ENCODE data around the gene UBN1. TPM values are rescaled to one million over a fixed set of nuclear protein-coding genes. Genes with fewer than 3 reads are reported as not detected.

Gene UBN1, protein sequence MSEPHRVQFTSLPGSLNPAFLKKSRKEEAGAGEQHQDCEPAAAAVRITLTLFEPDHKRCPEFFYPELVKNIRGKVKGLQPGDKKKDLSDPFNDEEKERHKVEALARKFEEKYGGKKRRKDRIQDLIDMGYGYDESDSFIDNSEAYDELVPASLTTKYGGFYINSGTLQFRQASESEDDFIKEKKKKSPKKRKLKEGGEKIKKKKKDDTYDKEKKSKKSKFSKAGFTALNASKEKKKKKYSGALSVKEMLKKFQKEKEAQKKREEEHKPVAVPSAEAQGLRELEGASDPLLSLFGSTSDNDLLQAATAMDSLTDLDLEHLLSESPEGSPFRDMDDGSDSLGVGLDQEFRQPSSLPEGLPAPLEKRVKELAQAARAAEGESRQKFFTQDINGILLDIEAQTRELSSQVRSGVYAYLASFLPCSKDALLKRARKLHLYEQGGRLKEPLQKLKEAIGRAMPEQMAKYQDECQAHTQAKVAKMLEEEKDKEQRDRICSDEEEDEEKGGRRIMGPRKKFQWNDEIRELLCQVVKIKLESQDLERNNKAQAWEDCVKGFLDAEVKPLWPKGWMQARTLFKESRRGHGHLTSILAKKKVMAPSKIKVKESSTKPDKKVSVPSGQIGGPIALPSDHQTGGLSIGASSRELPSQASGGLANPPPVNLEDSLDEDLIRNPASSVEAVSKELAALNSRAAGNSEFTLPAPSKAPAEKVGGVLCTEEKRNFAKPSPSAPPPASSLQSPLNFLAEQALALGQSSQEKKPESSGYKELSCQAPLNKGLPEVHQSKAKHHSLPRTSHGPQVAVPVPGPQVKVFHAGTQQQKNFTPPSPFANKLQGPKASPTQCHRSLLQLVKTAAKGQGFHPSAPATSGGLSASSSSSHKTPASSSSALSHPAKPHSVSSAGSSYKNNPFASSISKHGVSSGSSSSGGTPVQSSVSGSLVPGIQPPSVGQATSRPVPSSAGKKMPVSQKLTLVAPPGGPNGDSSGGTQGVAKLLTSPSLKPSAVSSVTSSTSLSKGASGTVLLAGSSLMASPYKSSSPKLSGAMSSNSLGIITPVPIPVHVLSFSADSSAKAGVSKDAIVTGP (N-terminal part only)
- 42.1 TPM for total RNA-seq
- long read RNA-seq, full-length matches to known transcripts, result 21 of 90 reads
- long read RNA-seq, partial matches to known transcripts, result 43 of 90 reads
- long read RNA-seq, other reads (novel, unspliced or antisense), result 26 of 90 reads

DNA sequence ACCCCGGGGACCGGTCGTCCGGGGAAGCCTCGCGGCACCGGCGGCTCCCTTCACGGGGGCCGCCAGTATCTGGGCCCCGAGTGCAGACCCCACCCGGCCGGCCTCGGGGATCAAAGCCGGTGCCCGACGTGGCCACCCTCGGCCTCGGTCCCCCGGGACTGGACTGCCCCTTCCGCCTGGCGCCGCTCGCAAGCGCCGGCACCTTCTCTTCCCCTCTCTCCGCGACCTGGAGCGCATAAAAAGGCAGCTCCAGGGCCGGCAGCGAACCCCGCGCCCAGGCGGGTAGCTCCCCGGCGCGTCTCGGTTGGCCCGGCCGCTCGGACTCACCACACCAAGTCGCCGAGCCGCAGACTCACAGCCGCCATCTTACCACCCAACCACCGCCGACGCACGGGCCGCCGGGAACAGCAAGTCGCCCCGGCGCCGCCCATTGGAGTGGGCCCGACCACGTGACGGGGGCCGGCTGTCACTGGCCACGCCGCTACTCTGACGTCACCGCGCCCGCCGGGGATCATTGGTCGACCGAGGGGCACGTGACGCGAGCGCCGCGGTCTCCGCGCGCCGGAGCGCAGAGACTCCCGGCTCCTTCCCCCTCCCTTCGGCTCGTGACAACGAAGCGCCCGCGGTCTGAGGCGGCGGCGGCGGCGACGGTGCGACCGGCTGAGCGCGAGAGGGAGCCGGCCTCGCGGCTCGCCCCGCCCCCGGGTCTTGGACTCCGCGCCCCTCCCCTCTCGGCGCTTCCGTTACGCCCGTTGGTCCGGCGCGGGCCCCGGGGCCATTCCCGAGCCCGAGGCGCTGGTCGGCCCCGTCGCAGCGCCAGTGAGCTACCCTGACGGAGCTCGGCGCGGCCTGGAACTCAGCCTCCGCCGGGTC lies at the start of gene UBN1, which contains the start of gene GLYR1:
Gene UBN1 (plus strand): TSS at position 581 of the 873 bp plus-strand sequence. CDS start 5,437 bp downstream, outside the sequence.
Gene GLYR1 (minus strand): TSS at position 388 of the 873 bp plus-strand sequence. CDS start 23 bp downstream, at position 365.
- intact Hi-C loops (cut with DNase I), result loop anchor here (5.0 kb wide), 1 partner anchor 45 kb away; the partner anchor contains the start of gene ROGDI
- peak; percentile 96 for ATAC-seq (ENCODE audit: poor library complexity)
- peak; percentile 100 for DNase-seq

DNA sequence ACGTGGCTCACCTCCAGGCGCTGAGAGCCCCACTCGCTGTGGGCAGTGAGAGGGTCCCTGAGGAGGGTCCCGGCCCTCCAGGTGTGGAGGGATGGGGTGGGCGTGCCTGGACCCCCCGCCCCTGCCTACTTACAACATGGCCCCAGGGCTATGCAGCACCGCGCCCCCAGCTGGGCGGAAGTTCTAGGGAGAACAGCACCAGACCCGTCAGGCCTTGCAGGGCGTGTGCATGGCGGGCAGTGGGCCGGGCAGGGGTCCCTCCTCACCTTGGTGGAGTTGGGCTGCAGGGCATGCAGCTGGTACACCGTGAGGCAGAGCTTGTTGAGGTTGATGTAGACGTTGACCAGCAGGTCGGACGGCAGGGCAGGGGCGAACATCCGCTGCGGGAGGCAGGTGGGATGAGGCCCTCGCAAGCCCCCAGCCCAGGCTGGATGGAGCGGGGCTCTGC lies 49.5 kb upstream of the UBN1 start:
- DNase-seq (no peak), ATAC-seq (ENCODE audit: poor library complexity) (no peak)
- intact Hi-C loops (cut with DNase I), result no loop called here

DNA sequence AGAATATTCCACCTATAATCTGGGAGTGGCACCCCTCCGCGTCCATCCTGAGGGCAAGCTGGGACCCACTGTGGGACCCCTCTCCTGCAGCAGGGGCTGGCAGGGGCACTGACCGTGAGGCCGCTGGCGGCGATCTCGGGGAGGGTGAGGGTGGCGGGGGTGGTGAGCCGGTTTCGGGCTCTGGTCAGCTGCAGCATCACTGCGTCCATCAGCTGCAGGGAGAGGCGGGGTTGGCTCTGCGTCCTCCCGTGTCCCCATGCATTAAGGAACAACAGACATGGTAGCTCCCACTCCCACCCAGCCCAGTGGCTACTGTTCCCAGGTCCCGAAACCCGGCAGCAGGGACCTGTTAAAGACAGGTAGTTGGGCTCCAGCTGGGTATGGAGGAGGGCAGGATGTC lies 48.8 kb upstream of the UBN1 start:
- intact Hi-C loops (cut with DNase I), result no loop called here
- DNase-seq (no peak), ATAC-seq (ENCODE audit: poor library complexity) (no peak)

DNA sequence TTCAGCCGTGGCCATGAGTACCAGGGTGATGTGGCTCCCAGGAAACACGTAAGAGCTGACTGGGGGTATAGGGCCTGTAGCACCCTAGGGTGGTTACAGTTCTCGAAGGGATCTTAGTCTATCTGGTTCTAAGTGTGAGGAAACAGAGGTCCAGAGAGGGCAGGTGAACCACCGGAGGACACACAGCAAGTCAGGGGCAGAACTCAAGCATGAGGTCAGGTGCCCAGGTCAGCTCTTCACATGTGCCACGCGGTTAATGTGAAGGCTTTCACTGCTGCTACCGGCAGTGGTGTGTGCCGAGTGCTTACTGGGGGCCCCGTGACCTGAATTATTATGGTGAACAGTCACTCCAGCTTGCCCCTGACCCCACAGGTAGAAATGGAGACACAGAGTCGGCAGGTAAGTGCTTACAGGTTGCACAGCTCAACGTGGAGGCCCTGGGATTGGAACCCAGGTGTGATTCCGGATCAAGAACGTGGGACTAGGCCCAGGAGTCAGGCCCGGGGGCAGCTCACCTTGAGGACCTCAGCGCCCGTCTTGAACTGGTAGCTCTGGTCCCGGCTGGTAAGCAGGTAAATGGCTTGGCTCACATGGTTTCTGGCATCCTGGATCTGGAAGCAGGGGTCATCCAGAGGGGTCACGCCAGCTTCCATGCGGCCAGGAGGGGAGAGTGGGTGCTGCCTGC lies 48.0 kb upstream of the UBN1 start:
- DNase-seq, result no peak
- intact Hi-C loops (cut with DNase I), result no loop called here
- no peak for ATAC-seq (ENCODE audit: poor library complexity)

DNA sequence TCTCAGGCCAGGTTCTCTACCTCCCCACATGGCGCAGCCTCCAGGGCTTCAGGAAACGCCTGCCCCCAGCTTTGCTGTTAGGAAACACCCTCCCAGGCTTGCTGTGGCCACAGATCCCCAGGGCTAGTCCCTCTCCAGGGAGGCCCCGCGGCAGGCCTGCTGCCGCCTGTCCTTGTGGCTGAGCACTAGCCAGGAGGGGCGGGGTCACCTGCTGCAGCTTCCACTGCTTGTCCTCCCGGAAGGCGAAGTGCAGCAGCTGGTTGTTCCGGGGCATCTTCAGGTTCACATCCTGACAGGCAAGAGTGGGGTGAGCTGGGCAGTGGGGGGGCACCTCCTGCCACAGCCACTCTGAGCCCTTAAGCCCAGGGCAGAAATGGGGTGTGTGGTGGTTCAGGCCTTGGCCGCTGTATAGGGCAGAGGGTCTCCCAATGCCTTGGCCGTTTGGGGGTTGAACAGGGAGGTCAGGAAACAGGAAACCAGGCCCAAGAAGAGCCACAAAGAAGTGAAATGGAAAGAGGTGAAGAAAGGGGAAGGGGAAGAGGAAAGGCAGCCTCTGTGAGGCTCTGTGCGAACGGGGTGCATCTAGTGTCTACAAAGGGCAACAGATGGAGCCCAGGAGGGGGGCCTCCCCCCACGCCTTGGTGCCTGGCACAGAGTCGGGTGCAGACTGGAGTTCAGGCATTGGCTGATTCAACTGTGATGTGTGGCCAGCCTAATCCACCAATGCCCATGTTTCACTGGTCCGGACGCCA lies 46.8 kb upstream of the UBN1 start:
- intact Hi-C loops (cut with DNase I), result loop anchor here (5.0 to 10.0 kb wide), 2 partner anchors 47 to 154 kb away; partner anchors contain the start of genes GLYR1, SEC14L5 and UBN1
- DNase-seq, result peak; percentile 80
- ATAC-seq (ENCODE audit: poor library complexity), result peak; percentile 6

DNA sequence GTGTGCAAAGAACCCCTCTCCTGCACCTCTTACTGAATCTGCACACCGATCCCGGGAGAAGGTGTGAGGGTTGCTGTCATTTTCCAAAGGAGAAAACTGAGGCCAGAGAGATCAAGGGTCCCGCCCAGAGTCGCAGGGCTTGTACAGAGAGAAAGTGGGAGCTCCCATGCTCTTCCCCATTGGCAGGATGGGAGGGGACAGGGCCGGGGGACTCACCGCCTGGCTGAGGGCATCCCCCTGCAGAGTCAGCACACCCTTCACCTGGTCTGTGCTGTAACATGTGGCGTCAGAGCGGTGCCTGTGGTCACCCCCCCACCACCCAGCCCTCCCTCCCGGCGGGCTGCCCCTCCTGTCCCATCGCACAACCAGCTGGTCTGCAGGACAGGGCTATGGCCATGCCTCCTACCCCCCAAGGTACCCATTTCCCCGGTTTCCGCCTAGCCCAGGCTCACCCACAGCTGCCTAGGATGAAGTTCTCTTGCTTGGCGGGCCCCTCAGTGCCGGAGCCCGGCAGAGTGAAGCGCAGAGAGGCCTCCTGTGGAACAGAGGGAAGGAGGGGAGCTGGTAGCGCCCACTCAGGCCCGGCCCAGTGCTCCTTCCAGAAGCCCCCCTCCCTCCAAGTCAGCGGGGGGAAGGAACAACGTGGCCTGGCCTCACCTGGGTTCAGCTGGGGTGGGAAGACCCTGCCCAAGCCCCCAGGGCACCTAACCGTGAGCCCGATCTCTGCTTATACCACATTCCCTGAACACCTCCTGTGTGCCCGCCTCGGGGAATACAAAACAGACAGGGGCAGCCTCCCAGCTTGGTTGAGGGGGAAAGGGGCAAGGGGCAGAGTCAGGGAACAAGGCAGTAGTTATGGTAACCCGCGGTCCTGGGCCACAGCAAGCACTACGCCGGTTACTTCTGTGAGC lies 46.0 kb upstream of the UBN1 start:
- ATAC-seq (ENCODE audit: poor library complexity), result no peak
- no peak for DNase-seq
- intact Hi-C loops (cut with DNase I), result loop anchor here (5.0 to 10.0 kb wide), 2 partner anchors 46 to 153 kb away; partner anchors contain the start of genes GLYR1, SEC14L5 and UBN1

DNA sequence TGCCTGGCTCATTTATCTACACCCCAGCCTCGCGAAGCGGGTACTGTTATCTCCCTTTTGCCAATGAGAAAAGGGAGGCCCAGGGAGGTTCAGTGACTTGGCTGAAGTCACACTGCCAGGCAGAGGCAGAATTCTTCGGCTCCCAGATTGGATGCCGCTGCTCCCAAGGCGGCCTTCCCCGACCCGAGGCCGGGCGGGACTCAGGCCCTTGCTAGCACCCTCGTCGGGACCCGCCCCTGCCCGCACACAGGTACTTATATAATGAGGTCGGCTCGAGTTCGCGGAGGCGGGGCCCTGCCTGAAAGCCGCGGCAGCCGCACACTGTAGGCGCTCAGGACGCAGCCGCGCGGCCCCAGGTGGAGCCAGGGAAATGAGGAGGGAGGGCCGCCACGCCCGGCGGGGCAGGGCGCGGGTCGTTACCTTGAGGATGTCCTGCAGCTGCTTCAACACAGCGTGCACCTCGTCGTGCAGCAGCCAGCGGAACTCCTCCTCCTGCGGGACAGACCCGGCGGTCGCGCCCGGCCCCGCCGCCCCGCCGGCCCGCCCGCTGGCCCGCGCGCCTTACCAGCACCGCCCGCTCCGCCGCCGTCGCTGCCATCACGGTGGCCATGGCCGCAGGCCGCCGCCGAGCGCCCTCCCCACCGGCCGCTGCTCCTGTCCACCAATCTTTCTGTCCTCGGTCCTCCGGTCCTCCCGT lies 45.2 kb upstream of the UBN1 start, which contains the start of gene ROGDI:
Gene ROGDI (minus strand): TSS at position 672 of the 697 bp plus-strand sequence. CDS start 62 bp downstream, at position 610.
- DNase-seq (peak; percentile 92), ATAC-seq (ENCODE audit: poor library complexity) (peak; percentile 59)
- intact Hi-C loops (cut with DNase I), result loop anchor here (5.0 to 10.0 kb wide), 2 partner anchors 45 to 153 kb away; partner anchors contain the start of genes GLYR1, SEC14L5 and UBN1

DNA sequence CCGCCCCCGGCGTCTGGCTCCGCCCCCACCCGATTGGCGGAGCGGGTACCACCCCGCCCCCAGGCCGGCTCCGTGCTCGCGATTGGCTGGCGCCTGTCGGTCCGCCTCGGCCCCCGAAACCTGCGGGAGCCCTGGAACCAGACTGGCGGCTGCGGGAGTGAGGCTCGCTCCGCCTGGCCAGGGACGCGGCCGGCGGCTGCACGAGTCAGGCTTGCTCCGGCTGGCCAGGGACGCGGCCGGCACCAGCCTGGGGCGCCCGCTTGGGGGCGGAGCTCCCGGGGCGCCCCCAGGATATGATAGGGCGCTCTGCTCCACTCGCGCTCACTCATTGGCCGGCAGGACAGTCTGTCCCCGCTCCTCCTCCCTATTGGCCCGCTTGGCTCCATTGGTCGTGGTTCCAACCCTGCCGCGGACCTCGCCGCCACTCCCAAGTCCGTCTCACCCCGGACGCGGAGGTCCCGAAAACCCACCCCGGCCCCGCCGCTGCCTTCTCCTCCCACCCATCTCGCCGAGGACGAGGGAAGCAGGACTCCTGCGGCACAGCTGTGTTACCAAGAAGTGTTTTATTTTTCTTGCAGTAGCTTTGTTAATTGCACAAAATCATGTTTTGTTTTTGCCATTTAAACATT lies 44.5 kb upstream of the UBN1 start:
- intact Hi-C loops (cut with DNase I), result loop anchor here (5.0 to 10.0 kb wide), 2 partner anchors 45 to 152 kb away; partner anchors contain the start of genes GLYR1, SEC14L5 and UBN1
- DNase-seq, result peak; percentile 95
- peak; percentile 91 for ATAC-seq (ENCODE audit: poor library complexity)

DNA sequence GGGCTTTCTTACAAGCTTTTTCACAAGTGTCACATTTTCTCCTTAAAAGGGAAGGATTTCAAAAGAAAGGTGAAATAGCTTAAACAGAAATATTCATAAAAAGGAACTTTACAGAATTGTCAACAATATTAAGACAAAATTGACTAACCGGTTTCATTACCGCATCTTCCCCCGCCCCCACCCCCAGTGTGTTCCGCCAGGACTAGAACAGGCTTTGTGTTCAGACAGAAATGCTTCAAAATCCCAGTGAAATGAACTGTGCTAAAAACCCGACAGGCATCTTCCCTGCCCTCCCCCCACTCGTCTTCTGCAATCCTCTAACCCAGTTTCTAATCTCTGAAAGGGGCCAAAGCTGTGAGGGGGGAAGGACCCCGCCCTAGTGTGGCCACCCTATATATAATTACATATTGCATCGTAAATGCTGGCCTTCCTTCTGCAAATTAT lies 43.9 kb upstream of the UBN1 start:
- no peak for DNase-seq
- ATAC-seq (ENCODE audit: poor library complexity), result no peak
- intact Hi-C loops (cut with DNase I), result loop anchor here (5.0 to 10.0 kb wide), 2 partner anchors 44 to 151 kb away; partner anchors contain the start of genes GLYR1, SEC14L5 and UBN1

DNA sequence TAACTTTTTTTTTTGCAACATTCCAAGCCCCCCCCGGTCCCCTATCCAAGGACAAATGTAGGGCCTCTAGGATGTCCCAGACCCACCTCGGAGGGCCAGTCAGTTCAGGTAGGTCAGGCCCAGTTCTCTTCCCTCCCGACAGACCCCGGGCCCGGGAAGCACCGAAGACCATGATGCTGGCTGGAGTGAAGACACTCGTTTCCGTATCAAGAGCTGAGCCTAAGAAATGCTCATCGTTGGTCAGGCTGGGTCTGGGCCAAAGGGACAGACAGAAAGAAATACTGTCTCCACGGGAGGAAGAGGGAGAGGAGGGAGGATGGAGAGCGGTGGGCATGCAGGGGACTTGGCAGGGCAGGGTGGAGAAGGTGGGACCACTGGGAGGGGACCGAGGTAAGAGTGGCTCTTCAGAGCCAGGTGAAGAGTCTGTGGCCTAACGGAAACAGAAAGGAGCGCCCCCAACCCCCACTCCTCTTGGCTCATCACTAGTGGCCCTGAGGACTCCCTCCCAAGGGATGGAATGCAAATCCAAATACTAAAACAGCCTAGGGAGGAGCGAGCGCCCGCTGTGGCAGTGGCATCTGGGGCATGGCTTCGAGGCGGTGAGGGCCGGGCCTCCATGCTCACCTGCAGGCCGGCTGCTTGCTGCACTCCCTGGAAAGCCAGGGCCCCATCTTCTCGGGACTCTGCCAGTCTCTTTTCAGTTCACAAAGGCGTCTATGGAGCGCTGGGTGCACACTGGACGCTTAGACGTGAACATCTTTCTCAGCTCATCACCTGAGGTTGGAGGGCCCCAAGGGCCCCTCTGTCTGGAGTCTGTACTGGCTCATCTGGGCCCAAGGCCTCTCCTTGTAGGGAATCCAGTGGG lies 43.2 kb upstream of the UBN1 start:
- DNase-seq (no peak), ATAC-seq (ENCODE audit: poor library complexity) (no peak)
- intact Hi-C loops (cut with DNase I), result loop anchor here (5.0 to 10.0 kb wide), 2 partner anchors 43 to 151 kb away; partner anchors contain the start of genes GLYR1, SEC14L5 and UBN1

DNA sequence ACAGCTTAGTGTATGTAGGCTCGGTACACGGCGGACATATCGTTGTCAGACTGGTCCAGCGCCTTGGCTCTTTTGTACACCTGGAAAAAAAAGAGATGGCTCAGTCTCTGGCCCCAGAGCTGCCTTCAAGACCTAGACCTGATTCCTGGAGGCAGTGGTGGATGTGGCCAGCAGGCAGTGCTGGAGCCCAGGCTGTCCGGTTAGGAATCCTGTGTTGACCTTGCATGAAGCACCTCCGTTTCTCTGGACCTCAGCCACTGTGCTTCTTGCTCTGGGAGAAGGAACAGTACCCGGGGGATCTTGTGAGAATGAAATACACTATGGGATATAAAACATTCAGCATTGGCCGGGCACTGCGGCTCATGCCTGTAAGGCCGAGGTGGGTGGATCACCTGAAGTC lies 42.0 kb upstream of the UBN1 start:
- intact Hi-C loops (cut with DNase I), result loop anchor here (10.0 kb wide), 1 partner anchor 150 kb away; the partner anchor contains the start of gene SEC14L5
- peak; percentile 24 for ATAC-seq (ENCODE audit: poor library complexity)
- DNase-seq, result peak; percentile 57

DNA sequence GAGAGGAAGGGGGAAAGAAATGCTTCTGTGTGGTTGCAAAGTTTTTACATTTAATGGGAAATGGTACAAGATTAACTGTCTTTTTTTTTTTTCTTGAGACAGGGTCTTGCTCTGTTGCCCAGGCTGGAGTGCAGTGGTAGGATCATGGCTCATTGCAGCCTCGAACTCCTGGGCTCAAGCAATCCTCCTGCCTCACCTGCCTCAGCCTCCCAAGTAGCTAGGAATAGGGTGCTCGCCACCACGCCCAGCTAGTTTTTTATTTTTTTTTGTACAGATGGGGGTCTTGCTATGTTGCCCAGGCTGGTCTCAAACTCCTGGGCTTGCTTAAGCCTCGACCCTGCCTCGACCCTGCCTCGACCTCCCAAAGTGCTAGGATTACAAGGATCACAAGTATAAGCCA lies 41.0 kb upstream of the UBN1 start:
- DNase-seq (no peak), ATAC-seq (ENCODE audit: poor library complexity) (no peak)
- intact Hi-C loops (cut with DNase I), result loop anchor here (10.0 kb wide), 1 partner anchor 149 kb away; the partner anchor contains the start of gene SEC14L5

DNA sequence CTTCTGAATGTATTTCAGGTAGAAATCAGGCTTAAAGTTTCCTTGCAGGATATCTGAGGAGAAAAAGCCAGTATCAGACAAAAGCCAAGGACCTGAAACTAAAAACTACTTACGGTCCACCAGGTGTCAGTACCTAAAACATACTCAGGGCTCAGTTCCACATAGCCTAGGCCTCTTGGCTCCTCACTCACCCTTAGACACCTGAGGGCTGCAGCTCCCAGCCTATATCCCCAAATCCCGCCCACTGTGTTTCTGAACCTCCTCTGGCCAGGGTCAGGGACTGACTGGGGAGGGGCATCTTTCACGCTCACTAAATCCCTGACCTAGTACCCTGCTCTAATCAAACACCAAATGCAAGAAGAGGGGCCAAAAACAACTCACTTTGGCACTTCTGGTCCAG lies 36.0 kb upstream of the UBN1 start:
- no peak for ATAC-seq (ENCODE audit: poor library complexity)
- no peak for DNase-seq
- intact Hi-C loops (cut with DNase I), result no loop called here
